PC-9 (cell line): ENCODE data around the gene MFSD6.

ENCODE experiments used
- EZH2 ChIP-seq: fragments of 200-600 bp; sonication (generic); IDR thresholded peaks from 2 replicates; pipeline ENCODE4 v1.8.0; 2017; ENCODE audit warnings: antibody characterized with exemption, low read depth
- TF ChIP-seq, protein P1 (sequence below): fragments of 200-600 bp; sonication (generic); conservative IDR thresholded peaks from 2 replicates; pipeline ENCODE4 v1.6.1; 2017; ENCODE audit warnings: mixed run types, antibody characterized with exemption, mild to moderate bottlenecking, moderate library complexity

DNA sequence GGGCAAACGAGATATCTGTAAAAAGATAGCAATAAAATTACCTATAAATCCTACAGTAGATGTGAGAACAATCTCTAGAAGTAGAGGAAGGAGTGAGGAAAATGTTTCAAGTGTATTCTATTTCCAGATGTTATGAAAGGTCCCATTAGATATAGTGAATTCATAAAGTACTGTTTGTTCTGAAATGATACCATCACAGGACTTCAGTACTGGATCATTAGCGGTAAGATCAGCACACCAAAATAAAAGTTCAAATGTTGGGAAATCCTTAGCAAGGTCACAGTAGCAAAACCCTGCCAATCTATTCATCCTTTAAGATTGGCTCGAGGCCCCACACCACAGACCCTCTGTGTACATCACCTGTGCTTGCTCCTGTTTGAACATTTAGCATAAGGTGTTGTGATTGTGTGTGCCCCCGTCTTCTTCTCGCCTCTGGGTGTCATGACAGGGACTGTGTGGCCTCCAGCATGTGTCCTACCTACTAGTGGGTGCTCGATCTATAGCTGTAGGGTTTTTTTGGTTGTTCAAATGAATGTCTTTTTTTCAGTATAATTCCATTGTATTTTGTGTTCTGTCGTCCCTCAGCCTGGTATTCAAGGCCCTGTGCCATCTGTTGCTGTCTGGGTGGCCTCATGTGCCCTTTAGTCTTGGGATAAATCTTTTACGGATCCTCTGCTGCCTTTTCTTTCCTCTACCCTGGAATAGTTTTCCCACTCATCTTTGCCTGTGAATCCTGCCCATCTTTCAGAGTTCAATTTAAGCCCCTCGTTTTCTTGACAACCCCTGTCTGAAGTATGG lies 9.1 kb downstream of the MFSD6 start:
- TF ChIP-seq, protein P1, sequence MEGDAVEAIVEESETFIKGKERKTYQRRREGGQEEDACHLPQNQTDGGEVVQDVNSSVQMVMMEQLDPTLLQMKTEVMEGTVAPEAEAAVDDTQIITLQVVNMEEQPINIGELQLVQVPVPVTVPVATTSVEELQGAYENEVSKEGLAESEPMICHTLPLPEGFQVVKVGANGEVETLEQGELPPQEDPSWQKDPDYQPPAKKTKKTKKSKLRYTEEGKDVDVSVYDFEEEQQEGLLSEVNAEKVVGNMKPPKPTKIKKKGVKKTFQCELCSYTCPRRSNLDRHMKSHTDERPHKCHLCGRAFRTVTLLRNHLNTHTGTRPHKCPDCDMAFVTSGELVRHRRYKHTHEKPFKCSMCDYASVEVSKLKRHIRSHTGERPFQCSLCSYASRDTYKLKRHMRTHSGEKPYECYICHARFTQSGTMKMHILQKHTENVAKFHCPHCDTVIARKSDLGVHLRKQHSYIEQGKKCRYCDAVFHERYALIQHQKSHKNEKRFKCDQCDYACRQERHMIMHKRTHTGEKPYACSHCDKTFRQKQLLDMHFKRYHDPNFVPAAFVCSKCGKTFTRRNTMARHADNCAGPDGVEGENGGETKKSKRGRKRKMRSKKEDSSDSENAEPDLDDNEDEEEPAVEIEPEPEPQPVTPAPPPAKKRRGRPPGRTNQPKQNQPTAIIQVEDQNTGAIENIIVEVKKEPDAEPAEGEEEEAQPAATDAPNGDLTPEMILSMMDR: no peak
- TF ChIP-seq EZH2: no peak
